ENCODE data around the gene RORB.

DNA sequence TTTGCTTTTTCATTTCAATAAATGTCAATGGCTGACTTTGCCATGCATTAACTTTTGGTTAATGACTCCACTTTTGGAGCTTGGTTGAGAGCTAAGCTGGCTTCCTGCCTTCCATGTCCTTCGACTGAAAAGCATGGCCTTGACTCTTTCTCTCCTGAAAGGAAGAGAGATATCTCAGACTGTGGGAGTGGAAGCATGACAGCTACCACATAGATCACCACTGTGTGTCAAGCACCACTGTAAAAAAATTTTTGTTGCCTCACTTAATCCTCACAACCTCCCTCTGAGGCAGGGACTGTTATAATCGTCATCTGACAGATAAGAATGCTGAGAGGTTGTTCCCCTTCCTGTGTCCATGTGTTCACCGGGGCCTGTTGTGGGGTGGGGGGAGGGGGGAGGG, 184.8 kb downstream of the RORB start:
- TF ChIP-seq CTCF (IDR thresholded peaks at IDR 0.05) (no peak), POLR2A (IDR thresholded peaks at IDR 0.05) (no peak)

Measured in body of pancreas (tissue), 4 donors.